ENCODE data around the gene PBX4. TPM values are rescaled to one million over a fixed set of nuclear protein-coding genes. Genes with fewer than 3 reads are reported as not detected.

Gene PBX4
- total and polyA plus RNA-seq, 12 donors = 0.28 to 6.3 (median 0.81) TPM; not detected in 4

DNA sequence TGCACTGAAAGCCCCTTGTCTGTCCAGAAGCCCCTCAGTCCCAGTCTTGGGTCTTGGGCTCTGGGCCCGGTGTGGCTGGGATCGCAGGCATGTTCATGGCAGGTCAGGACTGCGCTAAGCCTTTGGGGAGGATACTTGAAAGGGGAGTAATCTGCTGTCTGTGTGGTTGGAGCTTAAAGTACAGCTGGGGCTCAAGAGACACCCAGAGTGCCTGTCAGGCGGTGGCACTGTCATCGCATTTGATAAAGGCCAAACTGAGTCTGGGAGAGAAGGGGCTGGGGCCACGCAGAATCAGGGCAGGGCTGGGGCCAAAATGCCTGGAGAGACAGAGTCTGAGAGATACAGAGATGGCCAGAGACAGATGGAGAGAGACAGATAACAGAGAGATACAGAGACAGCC lies 84.6 kb downstream of the PBX4 start:
- no peak for TF ChIP-seq POLR2A (IDR thresholded peaks at IDR 0.05)
- TF ChIP-seq, protein P1, sequence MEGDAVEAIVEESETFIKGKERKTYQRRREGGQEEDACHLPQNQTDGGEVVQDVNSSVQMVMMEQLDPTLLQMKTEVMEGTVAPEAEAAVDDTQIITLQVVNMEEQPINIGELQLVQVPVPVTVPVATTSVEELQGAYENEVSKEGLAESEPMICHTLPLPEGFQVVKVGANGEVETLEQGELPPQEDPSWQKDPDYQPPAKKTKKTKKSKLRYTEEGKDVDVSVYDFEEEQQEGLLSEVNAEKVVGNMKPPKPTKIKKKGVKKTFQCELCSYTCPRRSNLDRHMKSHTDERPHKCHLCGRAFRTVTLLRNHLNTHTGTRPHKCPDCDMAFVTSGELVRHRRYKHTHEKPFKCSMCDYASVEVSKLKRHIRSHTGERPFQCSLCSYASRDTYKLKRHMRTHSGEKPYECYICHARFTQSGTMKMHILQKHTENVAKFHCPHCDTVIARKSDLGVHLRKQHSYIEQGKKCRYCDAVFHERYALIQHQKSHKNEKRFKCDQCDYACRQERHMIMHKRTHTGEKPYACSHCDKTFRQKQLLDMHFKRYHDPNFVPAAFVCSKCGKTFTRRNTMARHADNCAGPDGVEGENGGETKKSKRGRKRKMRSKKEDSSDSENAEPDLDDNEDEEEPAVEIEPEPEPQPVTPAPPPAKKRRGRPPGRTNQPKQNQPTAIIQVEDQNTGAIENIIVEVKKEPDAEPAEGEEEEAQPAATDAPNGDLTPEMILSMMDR (IDR thresholded peaks at IDR 0.05) = no peak
- Histone ChIP-seq H3K4me3 (no peak overlapping the region), H3K27me3 (peaks cover 12% of the 10 kb centered on the region), H3K36me3 (replicated peaks in 1 of 2) (no peaks in the 10 kb centered on the region), H3K4me1 (replicated peaks in 1 of 2) (peaks cover 4 to 13% of the 10 kb centered on the region in 2 donors), H3K27ac (no peak overlapping the region), H3K9me3 (replicated peaks in 1 of 3) (no peaks in the 10 kb centered on the region)
- no peak for DNase-seq
- 89 to 92% (median 90%) methylated on average over 6 of the region's 6 CpGs for WGBS, 4 donors
- intact Hi-C loops (cut with DNase I) = loop anchor here (2.0 to 5.0 kb wide), 2 partner anchors 109 to 423 kb away; partner anchors contain the start of gene GMIP (in 1 of the 2)

DNA sequence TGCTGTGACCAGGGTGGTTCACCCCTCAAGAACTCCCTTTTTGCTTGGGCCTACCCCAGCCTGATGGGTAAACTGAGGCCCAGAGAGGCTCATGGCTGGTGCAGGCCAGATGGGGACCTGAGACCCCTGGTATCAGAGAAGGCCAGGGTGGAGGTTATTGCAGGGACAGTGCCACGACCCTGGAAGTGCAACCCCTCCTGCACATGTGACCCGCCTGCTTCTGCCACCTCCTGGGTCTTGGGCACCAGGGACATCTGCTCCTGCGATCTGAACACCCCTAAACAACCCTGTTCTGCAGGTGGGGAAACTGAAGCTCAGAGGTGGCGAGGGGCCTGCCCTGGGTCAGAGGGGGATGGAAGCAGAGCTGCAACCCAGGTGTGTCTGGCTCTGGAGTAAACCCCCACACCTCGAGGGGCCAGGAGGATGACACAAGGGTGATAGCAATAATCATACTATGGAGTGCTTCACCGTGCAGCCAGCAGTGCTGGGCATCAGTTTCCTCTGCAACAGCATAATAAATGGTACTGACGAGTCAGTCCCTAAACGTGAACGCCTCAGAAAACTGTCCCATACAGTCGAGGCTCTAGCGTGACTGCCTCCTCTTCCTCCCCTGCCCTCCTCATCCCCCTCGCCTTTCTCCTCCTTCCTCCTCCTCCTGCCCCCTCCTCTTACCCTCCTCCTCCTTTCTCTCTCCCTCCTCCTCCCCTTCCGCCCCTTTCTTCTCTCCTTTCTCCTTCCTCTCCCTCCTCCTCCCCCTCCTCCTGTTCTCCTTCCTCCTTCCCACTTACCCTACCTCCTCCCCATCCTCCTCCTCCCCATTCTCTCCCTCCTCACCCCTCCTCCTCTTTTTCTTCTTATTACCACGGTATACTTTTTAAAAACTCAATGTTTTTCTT lies 85.4 kb downstream of the PBX4 start:
- no peak overlapping the region for H3K4me3 ChIP-seq
- TF ChIP-seq, protein P1 (IDR thresholded peaks at IDR 0.05) = no peak
- no peak for TF ChIP-seq POLR2A (IDR thresholded peaks at IDR 0.05)
- H3K4me1 ChIP-seq (replicated peaks in 1 of 2) = peaks cover 0 to 8% of the 10 kb centered on the region in 2 donors
- H3K36me3 ChIP-seq (replicated peaks in 1 of 2) = peaks cover 0 to 2% of the 10 kb centered on the region in 2 donors
- intact Hi-C loops (cut with DNase I) = loop anchor here (2.0 to 5.0 kb wide), 2 partner anchors 110 to 424 kb away; partner anchors contain the start of gene GMIP (in 1 of the 2)
- peaks cover 4% of the 10 kb centered on the region for H3K27me3 ChIP-seq
- 62 to 75% (median 67%) methylated on average over 10 to 14 of the region's 14 CpGs for WGBS, 4 donors
- no peak for DNase-seq
- no peak overlapping the region for H3K27ac ChIP-seq
- no peaks in the 10 kb centered on the region for H3K9me3 ChIP-seq (replicated peaks in 1 of 3)

DNA sequence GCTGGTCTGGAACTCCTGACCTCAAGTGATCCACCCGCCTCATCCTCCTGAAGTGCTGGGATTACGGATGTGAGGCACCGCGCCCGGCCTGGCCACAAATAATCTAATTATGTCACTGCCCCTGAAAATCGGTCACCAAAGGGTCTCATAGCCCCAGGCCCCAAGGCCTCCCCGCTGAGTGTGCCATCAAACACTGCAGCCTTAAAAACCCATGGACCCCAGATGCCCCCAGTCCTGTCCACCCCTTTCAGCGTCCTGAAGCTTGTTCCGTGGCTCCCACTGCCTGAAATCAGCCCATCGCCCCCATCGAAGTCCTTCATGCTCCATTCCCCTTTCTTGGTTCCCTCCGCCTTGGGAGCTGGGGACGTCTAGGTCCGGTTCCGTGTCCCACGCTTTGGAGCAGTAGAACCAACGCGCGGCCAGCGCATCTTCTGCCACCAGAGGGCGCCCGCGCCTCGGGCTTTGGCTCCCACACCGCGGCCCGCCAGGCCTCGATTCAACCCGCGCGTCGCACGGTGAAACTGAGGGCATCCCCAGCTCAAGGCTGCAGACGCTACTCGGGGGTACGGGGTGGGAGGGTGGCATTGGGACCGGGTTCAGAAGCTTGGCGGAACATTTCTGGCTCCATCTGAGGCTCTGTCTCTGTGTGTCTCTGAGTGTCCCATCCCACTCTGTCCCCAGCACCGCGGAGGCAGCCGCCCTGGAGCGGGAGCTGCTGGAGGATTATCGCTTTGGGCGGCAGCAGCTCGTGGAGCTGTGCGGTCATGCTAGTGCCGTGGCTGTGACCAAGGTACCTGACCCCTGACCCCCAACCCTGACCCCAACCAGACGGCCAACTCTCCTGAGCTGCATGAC lies 86.3 kb downstream of the PBX4 start:
- 22 to 30% (median 23%) methylated on average over 8 to 48 of the region's 48 CpGs for WGBS, 4 donors
- Histone ChIP-seq H3K36me3 (replicated peaks in 1 of 2) (peaks cover 0 to 11% of the 10 kb centered on the region in 2 donors), H3K27me3 (no peaks in the 10 kb centered on the region), H3K9me3 (replicated peaks in 1 of 3) (no peaks in the 10 kb centered on the region), H3K4me3 (no peak overlapping the region), H3K27ac (no peak overlapping the region), H3K4me1 (replicated peaks in 1 of 2) (peaks cover 0 to 1% of the 10 kb centered on the region in 2 donors)
- peak; percentile 68 to 90 (median 86) for DNase-seq
- TF ChIP-seq POLR2A (IDR thresholded peaks at IDR 0.05) = no peak
- TF ChIP-seq, protein P1 (IDR thresholded peaks at IDR 0.05) = peak; percentile 84 to 97 (median 92)
- intact Hi-C loops (cut with DNase I) = loop anchor here (2.0 to 5.0 kb wide), 2 partner anchors 111 to 425 kb away; partner anchors contain the start of gene GMIP (in 1 of the 2)

DNA sequence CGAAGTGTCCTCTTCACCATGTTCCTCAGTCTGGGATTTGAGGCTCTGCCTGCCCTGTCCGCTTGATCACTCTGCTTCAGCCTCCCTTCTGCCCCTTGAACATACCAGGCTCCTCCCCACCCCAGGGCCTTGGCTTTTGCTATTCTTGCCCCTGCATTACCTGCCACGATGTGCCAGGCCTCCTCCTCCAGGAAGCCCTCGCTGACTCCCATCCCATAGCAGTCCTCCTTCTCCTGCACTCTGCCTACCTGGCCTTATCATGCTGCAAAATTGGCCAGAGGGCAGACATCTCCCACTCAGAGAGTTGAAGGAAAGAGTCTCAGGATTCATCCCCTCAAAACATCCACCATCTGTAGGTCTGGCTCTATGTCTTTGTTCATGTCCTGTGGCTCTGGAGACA lies 87.6 kb downstream of the PBX4 start:
- peaks cover 0 to 17% of the 10 kb centered on the region in 2 donors for H3K36me3 ChIP-seq (replicated peaks in 1 of 2)
- H3K9me3 ChIP-seq (replicated peaks in 1 of 3) = no peaks in the 10 kb centered on the region
- no peak for TF ChIP-seq POLR2A (IDR thresholded peaks at IDR 0.05)
- TF ChIP-seq, protein P1 (IDR thresholded peaks at IDR 0.05) = no peak
- H3K27ac ChIP-seq = no peak overlapping the region
- H3K4me3 ChIP-seq = no peak overlapping the region
- H3K27me3 ChIP-seq = no peaks in the 10 kb centered on the region
- H3K4me1 ChIP-seq (replicated peaks in 1 of 2) = no peaks in the 10 kb centered on the region
- intact Hi-C loops (cut with DNase I) = loop anchor here in 1 of 2 donors (5.0 kb wide), 1 partner anchor 426 kb away; no protein-coding TSS in a partner anchor
- WGBS, 4 donors = 70 to 82% (median 80%) methylated on average over 4 of the region's 4 CpGs
- DNase-seq = no peak

All from adrenal gland (tissue), 12 donors.